Stimulated activated CD8-positive, alpha-beta memory T cell treated with anti-CD3 and anti-CD28 coated beads, Interleukin-15, amount 100 ng/mL, for 4 hours (primary cell): ENCODE data around the gene KIAA1549.

Experiments used
- DNase-seq, 2 donors: peaks; one replicate each; pipeline ENCODE4 v3.0.0-alpha.2; 2020; ENCODE audit warnings: low read depth in 2 of 2

KIAA1549 gene

GRCh38 chr7:138885383-138886147 is 95.6 kb downstream of the KIAA1549 start:
- DNase-seq = no peak

GRCh38 chr7:138882249-138882648 is 98.9 kb downstream of the KIAA1549 start:
- DNase-seq = no peak

- DNase-seq = no peak
Observed at GRCh38 chr7:138881579-138882188, 99.5 kb downstream of the KIAA1549 start.

GRCh38 chr7:138880881-138881578 is 100.2 kb downstream of the KIAA1549 start:
- no peak for DNase-seq

GRCh38 chr7:138879356-138879755 is 101.8 kb downstream of the KIAA1549 start:
- DNase-seq = no peak

GRCh38 chr7:138878856-138879255 is 102.3 kb downstream of the KIAA1549 start:
- DNase-seq = no peak

GRCh38 chr7:138878051-138878450 is 103.1 kb downstream of the KIAA1549 start:
- no peak for DNase-seq

GRCh38 chr7:138876326-138876725 is 104.9 kb downstream of the KIAA1549 start:
- no peak for DNase-seq

- DNase-seq = peak; percentile 19 to 59
Observed at GRCh38 chr7:138875794-138876193, 105.4 kb downstream of the KIAA1549 start.

GRCh38 chr7:138873220-138873892 is 107.8 kb downstream of the KIAA1549 start:
- DNase-seq = no peak

- no peak for DNase-seq
Observed at GRCh38 chr7:138872576-138872975, 108.6 kb downstream of the KIAA1549 start.

GRCh38 chr7:138871814-138872090 is 109.4 kb downstream of the KIAA1549 start:
- DNase-seq = no peak

GRCh38 chr7:138871065-138871813 is 110.0 kb downstream of the KIAA1549 start:
- no peak for DNase-seq

GRCh38 chr7:138869353-138869752 is 111.8 kb downstream of the KIAA1549 start:
- no peak for DNase-seq

- no peak for DNase-seq
Observed at GRCh38 chr7:138868711-138869110, 112.5 kb downstream of the KIAA1549 start.

GRCh38 chr7:138867744-138868143 is 113.4 kb downstream of the KIAA1549 start:
- DNase-seq = no peak

GRCh38 chr7:138866353-138866752 is 114.8 kb downstream of the KIAA1549 start:
- no peak for DNase-seq

- peak in 1 of 2 donors; percentile 9 for DNase-seq
Observed at GRCh38 chr7:138865843-138866242, 115.3 kb downstream of the KIAA1549 start.

GRCh38 chr7:138864667-138865066 is 116.5 kb downstream of the KIAA1549 start:
- no peak for DNase-seq

GRCh38 chr7:138863931-138864330 is 117.3 kb downstream of the KIAA1549 start:
- DNase-seq = no peak

GRCh38 chr7:138861051-138861450 is 120.1 kb downstream of the KIAA1549 start:
- DNase-seq = no peak

GRCh38 chr7:138857728-138858127 is 123.5 kb downstream of the KIAA1549 start:
- no peak for DNase-seq
